ENCODE measurements around the gene SLC17A1. TPM values are rescaled to one million over a fixed set of nuclear protein-coding genes. Genes with fewer than 3 reads are reported as not detected.

SLC17A1 gene
- total and polyA plus RNA-seq, 2 of the 13 experiments (the other 11 are each of a cell fraction or from before 2014, with no cell fraction given), result 0.09 to 2.1 TPM

DNA sequence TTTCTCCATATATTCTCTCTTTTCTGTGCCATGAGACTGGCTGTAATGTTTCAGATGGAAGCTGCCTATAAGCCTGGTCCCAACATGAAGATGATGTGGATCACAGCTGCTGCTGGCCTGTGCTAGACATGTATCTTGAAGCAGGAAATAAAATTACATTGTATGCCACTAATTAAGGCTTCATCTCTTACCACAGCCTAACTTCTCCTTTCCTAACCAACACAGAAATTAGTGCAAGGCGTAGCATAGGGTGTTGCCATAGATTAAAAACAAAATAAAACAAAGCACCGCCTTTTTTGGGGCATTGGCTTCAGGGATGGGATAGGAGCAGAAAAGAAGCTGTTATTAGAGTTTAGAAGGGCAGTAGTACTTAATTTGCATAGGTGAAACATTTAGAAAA, 82.0 kb downstream of the SLC17A1 start:
- H3K4me2 ChIP-seq (ENCODE audit: low read depth, low read length), result no peak overlapping the region
- no peaks in the 10 kb centered on the region for H3K27me3 ChIP-seq (ENCODE audit: control insufficient read depth in 1 of 2, insufficient read depth in 2 of 2, low read length in 2 of 2)
- H3K4me3 ChIP-seq (replicated peaks in 1 of 3; ENCODE audit: insufficient read depth in 1 of 3, low read depth in 2 of 3, low read length in 3 of 3), result no peak overlapping the region
- H3K79me2 ChIP-seq (ENCODE audit: insufficient read depth, low read length), result no peaks in the 10 kb centered on the region
- ATAC-seq (no peak), DNase-seq (ENCODE audit: low spot score) (no peak), FAIRE-seq (no peak)
- intact Hi-C loops (cut with micrococcal nuclease; ENCODE audit: unreplicated experiment) (loop anchor here (2.0 kb wide), 1 partner anchor 29 kb away; no protein-coding TSS in a partner anchor), in situ Hi-C loops (cut with HindIII; ENCODE audit: extremely low pct_ligation_motif_present, low pct_unique_long_range_greater_than_20kb) (no loop called here)
- H4K20me1 ChIP-seq (ENCODE audit: insufficient read depth, low read length), result no peaks in the 10 kb centered on the region
- no peak overlapping the region for H2AFZ ChIP-seq (ENCODE audit: low read length)
- WGBS (ENCODE audit: low lambda C conversion rate), result 79% methylated on average over 2 of the region's 2 CpGs
- H3K4me1 ChIP-seq (ENCODE audit: insufficient read depth, low read length), result peaks cover 74% of the 10 kb centered on the region
- no peaks in the 10 kb centered on the region for H3K36me3 ChIP-seq (replicated peaks in 1 of 2; ENCODE audit: control insufficient read depth in 1 of 2, insufficient read depth in 2 of 2, low read length in 2 of 2)
- no TSS peak for BruUV-seq (replicated peaks)
- CTCF ChIA-PET (ENCODE audit: low intra/inter-chr PET ratio, low total read pairs), result no interaction called here
- no peak overlapping the region for H3K9ac ChIP-seq (ENCODE audit: insufficient read depth, low read depth, low read length)
- no peak overlapping the region for H3K27ac ChIP-seq (ENCODE audit: extremely low read length, insufficient read depth, low read length)
- TF ChIP-seq THYN1 (CRISPR knock-in tag; IDR thresholded peaks at IDR 0.05; ENCODE audit: borderline replicate concordance, low read depth) (no peak), ZNF546 (CRISPR knock-in tag; conservative IDR thresholded peaks at IDR 0.05) (no peak), ZNF614 (CRISPR knock-in tag; IDR thresholded peaks at IDR 0.05; ENCODE audit: borderline replicate concordance) (no peak), ZNF333 (CRISPR knock-in tag; IDR thresholded peaks at IDR 0.05; ENCODE audit: borderline replicate concordance) (no peak), IRF2 (CRISPR knock-in tag; IDR thresholded peaks at IDR 0.05) (no peak), MAZ (IDR thresholded peaks at IDR 0.05; ENCODE audit: borderline replicate concordance, low read depth, low read length) (no peak), MAZ (CRISPR knock-in tag; IDR thresholded peaks at IDR 0.05; ENCODE audit: low read depth) (no peak), PHF8 (CRISPR knock-in tag; IDR thresholded peaks at IDR 0.05) (no peak), MAF1 (CRISPR knock-in tag; IDR thresholded peaks at IDR 0.05; ENCODE audit: borderline replicate concordance) (no peak), GABPA (IDR thresholded peaks at IDR 0.05; ENCODE audit: low read depth, low read length) (no peak), GABPA (CRISPR knock-in tag; IDR thresholded peaks at IDR 0.05; ENCODE audit: low read depth) (no peak), ZNF136 (CRISPR knock-in tag; IDR thresholded peaks at IDR 0.05; ENCODE audit: low read depth) (no peak), GPN1 (CRISPR knock-in tag; IDR thresholded peaks at IDR 0.05; ENCODE audit: borderline replicate concordance) (no peak)
- TF ChIP-seq, protein P1, sequence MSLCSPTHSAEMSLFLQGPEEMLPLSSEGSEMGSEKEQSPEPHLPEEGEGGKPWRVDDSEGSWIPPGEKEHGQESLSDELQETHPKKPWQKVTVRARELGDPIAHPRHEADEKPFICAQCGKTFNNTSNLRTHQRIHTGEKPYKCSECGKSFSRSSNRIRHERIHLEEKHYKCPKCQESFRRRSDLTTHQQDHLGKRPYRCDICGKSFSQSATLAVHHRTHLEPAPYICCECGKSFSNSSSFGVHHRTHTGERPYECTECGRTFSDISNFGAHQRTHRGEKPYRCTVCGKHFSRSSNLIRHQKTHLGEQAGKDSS (CRISPR knock-in tag; IDR thresholded peaks at IDR 0.05; ENCODE audit: borderline replicate concordance, low read depth), result no peak
- POLR2A ChIA-PET, result no interaction called here
- H3K9me3 ChIP-seq (ENCODE audit: low read length), result no peaks in the 10 kb centered on the region

Measured in HepG2 (cell line).